OCI-M1 (cell line): ENCODE results near the gene SPEF1.
A peak's percentile ranks its signal among the peaks of the same experiment; 100 is the strongest.
"Not testable (repeated sequence)": the region's sequence is repeated elsewhere in the genome, so short reads cannot be mapped to it uniquely, and the experiment has no call there.

Experiments
- DNase-seq: peaks from one replicate; lab custom pipeline; 2025; lab: John Stamatoyannopoulos, UW

The SPEF1 gene

DNA sequence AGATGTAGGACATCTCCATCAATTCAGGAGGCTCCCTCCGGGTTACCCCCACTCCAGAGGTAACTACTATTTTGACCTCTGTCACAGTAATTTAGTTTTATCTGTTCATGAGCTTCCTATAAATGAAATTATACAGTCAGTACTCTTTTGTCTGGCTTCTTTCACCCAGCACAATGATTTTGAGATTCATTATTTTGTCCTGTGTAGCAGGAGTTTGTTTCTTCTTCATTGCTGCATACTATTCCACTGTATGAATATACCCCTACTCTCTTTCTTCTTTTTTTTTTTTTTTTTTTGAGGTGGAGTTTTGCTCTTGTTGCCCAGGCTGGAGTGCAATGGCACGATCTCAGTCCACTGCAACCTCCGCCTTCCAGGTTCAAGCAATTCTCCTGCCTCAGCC lies 27.3 kb upstream of the SPEF1 start:
- DNase-seq = no peak

DNA sequence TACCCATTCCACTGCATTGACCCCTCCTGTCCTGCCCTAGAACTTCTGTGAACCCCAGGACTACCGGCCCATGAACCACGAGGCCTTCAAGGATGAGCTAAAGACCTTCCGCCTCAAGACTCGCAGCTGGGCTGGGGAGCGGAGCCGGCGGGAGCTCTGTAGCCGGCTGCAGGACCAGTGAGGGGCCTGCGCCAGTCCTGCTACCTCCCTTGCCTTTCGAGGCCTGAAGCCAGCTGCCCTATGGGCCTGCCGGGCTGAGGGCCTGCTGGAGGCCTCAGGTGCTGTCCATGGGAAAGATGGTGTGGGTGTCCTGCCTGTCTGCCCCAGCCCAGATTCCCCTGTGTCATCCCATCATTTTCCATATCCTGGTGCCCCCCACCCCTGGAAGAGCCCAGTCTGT lies 23.5 kb upstream of the SPEF1 start:
- DNase-seq = no peak

DNA sequence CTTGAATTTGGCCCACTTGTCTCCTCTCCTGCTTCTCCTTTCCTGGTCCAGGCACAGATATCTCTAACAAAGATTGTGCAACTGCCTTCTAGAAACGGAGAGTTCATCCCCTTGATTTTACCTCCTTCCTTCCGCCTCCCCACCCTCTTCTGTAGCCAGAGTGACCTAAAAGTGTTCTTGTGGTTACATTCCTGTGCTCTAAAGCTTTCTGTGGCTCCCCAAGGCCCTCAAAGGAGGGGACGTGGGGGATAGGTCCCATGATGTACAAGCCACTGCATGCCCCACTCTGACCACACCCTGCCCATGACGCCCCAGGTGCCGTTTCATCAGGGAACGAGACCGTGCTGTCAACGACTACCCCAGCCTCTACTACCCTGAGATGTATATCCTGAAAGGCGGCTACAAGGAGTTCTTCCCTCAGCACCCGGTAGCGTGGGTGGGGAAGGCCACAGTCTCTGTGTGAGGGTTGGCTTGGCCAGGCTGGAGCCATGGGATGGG lies 23.1 kb upstream of the SPEF1 start:
- no peak for DNase-seq

DNA sequence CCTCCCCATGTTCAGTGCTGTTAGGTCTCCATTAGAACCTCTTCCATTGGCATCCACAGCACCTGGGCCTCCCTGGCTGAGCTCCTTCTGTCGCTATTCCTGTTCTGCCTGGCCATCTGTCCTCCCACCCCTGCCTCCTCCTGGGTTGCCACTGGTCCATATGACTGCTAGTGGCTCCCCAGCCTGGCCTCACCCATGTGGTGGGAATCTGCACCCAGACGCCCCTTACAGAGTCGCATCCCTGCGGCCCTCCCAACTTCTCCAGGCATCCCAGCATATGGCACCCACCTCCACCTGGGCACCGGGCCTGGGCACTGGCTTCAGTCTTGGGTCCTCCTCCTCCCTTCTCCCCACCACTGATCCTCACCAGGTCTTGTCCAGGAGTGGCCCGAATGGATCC lies 22.6 kb upstream of the SPEF1 start:
- DNase-seq = no peak

DNA sequence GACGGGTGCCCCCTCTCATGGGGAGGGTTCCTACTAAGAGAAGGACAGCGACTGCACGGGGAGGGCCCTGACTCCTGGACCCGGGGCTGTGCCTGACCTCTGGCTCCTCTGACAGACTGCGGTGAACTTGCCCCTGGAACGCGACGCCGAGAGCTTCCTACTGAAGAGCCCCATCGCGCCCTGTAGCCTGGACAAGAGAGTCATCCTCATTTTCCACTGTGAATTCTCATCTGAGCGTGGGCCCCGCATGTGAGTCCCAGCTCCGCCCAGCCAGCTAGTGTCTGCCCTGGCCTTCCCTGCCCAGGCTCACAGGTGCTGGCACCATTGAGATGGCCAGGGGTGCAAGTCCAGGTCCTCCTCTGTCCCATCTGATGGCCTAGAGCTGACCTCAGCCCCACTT lies 22.0 kb upstream of the SPEF1 start:
- DNase-seq = no peak

DNA sequence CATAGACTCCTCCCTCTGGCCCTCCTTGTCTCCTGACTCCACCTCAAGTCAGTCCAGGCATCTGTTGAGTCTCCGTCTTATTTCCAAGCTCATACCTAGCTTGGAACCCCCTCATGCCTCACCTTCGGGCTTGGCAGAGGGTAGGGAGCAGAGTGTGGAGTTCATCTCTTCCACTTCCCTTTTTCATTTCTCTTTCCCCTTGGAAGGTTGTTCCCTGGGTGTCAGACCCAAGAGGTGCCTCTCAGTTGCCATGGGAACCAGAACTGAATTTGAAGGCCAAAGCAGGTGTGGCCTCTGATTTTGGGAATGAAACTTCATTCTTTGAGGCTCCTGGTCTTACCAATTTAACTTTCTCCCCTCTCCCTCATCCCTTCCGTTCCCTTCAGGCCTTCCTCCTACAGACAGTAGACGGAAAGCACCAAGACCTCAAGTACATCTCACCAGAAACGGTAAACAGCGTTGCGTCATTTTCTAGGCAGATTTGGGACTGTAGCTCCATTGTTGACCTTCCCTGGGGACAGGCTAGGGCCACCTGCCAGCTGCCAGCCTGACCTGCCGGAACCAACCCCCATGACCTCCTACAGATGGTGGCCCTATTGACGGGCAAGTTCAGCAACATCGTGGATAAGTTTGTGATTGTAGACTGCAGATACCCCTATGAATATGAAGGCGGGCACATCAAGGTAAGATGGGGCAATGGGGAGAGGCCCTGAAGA lies 21.4 kb upstream of the SPEF1 start:
- no peak for DNase-seq

DNA sequence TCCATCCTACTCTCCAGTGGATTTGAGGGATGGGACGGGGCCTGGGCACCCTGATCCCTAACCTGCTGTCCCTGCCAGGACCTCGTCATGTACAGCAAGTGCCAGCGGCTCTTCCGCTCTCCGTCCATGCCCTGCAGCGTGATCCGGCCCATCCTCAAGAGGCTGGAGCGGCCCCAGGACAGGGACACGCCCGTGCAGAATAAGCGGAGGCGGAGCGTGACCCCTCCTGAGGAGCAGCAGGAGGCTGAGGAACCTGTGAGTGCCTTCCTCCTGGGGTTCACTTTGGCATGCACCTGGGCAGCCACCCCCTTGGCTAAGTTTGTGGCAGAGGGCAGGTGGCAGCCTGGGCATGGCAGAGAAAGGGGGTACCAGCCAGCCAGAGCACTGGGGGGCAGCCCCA lies 20.6 kb upstream of the SPEF1 start:
- DNase-seq = no peak

DNA sequence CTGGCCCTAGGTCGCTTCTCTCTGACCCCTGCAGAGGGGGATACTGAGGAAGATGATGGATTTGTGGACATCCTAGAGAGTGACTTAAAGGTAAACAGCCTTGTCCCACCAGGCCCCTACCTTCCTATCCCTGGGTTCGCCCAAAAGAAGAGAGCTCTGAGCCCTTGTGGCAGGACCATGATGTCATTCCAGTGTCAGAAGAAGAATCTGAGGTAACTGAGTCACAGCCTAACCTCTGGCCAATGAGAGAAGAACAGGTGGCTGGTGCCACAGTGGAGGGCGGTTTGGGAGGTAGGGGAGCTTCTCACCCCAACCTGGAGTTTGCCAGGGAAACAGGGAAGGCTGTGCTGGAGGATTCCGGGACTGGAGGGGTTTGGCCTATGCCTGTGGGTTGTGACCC lies 20.1 kb upstream of the SPEF1 start:
- DNase-seq = no peak

DNA sequence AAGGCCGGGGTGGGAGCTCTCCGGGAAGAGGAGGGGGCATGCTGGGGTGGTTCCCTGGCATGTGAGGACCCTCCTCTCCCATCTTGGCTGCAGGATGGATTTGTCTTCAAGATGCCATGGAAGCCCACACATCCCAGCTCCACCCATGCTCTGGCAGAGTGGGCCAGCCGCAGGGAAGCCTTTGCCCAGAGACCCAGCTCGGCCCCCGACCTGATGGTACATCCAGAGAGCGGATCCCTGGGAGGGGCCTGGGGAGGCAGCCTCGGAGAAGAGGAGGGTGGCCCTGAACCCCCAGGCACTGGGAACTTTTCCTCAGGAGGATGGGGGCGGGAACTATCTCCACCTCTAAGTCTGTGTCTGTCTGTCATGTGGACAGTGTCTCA lies 19.6 kb upstream of the SPEF1 start:
- no peak for DNase-seq

DNA sequence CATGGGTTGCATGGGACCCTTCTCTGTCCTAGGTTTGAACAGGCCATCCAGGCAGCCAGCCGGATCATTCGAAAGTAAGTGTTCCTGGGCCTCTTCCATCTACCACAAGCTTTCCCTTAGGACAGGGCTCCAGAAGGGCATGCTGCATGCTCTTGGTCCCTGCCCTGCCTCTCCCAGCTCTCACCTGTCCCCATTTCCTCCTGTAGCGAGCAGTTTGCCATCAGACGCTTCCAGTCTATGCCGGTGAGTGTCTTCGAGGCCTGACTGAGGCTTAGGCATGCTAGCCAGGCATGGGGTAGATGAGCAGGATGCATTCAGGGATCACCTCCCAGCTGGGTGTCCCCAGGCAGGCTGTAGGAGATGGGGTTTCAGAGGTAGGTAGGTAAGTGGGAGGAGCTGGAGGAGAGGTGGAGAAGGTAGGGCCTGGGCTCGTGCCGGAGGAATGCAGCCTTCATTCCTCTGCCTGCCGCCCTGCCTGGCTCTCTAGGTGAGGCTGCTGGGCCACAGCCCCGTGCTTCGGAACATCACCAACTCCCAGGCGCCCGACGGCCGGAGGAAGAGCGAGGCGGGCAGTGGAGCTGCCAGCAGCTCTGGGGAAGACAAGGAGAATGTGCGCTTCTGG lies 19.1 kb upstream of the SPEF1 start:
- no peak for DNase-seq

DNA sequence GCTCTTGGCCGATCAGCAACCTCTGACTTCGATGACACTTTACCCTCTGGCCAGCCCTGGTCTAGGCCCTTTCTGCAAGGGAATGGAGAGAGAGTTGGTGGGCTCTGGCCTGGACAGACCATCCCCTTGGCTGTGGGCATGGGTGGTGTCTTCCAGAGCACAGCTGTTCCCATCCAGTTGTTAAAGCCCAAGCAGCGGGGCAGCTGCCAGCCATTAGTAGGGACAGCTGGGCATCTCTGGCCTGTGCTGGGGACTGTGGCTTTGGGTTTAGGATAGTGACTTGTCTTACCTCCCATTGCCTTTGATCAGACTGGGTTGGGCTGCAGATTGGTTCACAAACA lies 17.6 kb upstream of the SPEF1 start:
- DNase-seq = no peak

DNA sequence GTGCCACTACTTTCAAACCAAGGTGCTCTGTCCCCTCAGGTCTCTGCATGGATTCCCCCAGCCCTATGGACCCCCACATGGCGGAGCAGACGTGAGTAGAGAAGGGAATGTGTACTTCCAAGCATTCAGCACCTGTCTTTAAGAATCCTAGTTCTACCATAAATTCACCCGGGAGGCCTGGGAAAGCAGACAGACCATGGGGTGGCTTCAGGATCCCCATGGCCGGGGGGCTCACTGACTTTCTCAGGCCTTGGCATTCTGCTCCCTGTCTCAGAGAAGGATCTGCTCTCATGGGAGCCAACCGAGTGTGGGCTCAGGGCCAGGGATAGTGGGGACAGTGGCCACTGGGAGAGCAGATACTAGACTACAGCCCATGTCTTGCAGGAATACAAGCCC lies 17.1 kb upstream of the SPEF1 start:
- no peak for DNase-seq

DNA sequence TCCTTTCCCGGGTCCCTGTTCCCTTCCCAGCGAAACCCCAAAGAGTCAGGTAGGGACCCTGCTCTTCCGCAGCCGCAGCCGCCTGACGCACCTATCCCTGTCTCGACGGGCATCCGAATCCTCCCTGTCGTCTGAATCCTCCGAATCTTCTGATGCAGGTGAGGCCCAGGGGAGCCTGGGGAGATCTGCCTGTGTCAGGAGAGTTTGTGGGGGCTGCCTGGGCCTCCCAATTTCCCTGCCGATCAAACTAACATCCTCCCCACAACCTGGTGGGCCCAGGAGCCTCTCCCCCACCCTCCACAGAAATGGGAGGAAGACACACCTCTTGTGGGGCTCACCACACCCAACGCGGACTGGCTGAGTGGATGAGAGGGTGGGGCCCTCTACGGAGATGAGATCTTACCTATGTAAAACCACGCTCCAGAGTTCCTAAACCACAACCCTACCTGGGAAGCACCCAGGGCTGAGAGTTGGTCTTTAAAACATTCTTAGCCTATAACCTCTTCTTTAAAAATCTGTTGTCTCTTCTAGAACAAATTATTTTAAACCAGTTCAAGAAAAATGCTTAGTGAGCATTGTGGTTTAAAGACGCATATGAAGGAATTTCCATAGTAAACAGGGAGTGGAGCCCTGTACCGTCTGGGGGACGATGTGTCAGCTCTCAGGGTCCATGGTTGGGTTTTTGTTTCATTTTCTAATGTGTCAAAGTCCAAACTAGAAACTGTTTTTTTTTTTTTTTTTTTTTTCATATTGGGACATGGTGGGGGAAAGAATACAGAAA lies 16.5 kb upstream of the SPEF1 start:
- peak; percentile 42 for DNase-seq

DNA sequence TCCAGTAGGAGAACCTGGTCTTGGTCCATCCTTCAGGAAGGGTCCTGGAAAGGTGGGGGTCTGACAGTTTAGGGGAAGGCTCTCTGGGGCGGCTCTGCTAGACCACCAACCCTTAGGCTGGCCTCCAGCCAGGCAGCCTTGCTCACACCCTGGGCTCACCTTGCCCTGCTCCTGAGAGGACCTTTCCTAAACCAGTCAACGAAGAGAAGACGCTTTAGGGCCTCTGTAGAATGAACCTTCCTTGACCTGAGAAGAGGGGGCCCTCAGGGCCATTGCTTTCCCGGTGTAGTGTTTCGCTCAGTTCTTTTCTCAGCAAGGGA lies 15.9 kb upstream of the SPEF1 start:
- DNase-seq = no peak

DNA sequence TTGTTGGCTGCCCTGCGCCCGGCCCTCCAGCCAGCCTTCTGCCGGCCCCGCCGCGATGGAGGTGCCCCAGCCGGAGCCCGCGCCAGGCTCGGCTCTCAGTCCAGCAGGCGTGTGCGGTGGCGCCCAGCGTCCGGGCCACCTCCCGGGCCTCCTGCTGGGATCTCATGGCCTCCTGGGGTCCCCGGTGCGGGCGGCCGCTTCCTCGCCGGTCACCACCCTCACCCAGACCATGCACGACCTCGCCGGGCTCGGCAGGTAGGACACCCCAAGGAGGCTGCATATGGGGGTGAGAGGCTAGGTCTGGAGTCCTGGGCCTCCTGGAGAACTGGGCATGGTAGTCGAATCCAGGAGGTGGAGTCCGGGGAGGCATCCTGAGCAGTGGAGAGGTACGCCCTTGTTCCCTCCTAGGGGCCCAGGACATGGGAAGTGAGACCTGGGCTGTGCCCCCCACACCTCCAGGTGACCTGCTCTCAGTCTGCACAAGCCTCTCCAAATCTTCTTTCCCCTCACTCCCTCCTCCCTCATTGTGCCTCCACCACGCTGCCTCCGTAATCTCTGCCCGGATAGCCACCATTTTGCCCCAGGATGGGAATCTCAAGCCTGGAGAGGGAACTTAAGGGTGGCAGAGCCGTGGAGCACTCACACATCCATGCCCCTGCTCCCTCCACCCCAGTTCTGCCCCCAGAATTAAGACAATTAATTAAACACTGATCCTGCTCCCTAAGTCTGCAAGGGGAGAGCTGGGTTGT lies 15.4 kb upstream of the SPEF1 start:
- DNase-seq = no peak

DNA sequence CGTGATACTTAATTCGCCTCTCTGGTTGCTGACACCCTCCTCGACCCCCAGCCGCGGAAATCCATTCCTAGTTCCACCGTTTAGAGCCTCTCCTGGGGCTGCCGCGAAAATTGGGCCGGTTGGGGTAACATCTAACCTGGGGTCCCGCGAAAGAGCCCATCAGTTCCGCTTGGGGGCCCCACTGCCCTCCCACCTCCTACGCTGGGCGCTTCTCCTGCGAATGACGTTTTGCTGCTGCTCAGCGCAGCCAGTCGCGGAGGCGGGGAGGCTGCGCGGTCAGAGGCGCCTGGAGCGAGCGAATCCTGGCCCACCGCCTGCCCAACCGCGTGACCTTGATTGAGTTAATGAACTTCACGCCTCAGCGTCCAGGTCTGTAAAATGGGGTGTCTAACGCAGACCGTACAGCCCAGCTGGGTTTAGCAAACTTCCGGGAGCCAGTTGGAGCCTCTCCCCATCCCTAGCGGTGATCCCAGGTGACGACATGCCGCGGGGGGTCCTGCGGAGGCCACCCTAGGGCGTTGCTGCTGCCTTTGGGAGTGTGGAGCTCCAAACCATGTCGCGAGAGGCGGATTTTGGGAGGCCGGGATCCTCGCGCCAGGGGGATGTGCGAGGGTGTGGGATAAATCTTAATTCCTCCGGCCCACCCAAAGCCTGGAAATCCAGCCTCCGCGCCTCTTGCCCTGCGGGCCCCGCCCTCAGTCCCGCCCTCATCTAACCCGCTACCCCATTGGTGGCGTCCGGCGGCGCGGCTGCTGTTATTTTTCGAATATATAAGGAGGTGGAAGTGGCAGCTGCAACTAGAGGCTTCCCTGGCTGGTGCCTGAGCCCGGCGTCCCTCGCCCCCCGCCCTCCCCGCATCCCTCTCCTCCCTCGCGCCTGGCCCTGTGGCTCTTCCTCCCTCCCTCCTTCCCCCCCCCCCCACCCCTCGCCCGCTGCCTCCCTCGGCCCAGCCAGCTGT lies 14.5 kb upstream of the SPEF1 start, which contains the start of gene CDC25B:
Gene CDC25B, plus strand, starts transcription at position 800 of the 958 bp plus-strand sequence. CDS start 222 bp downstream, outside the sequence.
- peak; percentile 91 for DNase-seq

DNA sequence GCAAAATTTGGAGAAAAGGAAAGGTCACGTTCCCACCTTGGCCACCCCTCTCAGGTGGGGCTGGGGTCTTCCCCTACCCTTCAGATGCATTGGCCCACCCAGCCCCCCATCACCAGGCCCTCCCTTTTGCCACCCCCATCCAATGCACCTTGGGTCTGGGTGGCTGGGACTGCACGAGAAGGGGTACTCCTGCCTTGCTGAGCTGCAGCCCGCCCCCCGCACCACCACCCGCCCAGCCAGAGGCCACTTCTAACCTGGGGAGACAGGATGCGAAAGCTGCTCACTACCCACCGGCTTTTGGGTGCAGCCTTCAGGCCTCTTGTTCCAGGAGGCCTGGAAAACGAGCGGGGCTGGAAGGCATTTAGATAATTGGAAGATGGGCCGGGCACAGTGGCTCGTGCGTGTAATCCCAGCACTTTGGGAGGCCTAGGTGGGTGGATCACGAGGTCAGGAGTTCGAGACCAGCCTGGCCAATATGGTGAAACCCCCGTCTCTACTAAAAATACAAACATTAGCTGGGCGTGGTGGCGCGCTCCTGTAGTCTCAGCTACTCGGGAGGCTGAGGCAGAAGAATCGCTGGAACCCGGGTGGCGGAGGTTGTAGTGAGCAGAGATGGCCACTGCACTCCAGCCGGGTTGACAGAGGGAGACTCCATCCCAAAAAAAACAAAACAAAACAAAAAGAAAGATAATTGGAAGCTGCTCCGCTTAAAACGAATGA lies 13.6 kb upstream of the SPEF1 start:
- DNase-seq = no peak

DNA sequence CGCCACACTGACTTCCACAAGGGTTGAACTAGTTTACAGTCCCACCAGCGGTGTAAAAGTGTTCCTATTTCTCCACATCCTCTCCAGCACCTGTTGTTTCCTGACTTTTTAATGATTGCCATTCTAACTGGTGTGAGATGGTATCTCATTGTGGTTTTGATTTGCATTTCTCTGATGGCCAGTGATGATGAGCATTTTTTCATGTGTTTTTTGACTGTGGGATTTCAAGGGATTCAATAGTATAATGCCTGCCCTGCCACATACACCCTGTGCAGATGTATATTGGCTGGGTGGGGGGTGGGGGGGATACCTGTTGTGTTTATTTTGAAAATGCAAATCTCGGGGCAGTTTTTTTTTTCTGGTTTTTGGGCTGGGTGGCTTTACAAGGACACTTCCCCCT lies 12.9 kb upstream of the SPEF1 start:
- not testable (repeated sequence) for DNase-seq

DNA sequence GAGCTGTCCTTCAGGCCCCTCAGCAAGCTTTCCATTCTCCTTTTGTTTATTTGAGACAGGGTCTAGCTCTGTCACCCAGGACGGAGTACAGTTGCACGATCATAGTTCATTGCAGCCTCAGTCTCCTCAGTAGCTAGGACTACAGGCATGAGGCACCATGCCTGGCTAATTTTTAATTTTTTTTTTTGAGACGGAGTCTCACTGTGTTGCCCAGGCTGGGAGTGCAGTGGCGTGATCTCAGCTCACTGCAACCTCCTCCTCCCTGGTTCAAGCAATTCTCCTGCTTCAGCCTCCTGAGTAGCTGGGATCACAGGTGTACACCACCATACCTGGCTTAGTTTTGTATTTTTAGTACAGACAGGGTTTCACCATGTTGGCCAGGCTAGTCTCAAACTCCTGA lies 8.0 kb upstream of the SPEF1 start:
- not testable (repeated sequence) for DNase-seq

DNA sequence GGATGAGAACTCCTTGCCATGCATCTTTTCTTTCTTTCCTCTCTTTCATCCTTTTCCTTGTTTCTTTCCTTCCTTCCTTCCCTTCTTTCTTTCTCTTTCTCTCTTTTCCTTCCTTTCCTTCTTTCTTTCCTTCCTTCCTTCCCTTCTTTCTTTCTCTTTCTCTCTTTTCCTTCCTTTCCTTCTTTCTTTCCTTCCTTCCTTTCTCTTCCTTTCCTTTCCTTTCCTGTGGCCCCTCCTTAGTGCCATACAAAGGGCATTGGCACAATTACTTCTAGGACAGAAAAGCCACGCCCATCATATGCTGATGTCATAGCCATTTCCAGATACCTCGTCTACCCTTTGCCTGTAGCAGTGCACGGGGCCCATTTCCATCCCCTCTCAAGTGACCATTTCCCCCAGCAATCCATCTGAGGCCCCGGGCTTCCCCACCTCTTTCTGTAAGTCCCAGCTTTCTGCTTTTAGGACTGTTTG lies 7.5 kb upstream of the SPEF1 start:
- peak; percentile 27 for DNase-seq
